ENCODE data around the gene PALD1. TPM values are rescaled to one million over a fixed set of nuclear protein-coding genes. Genes with fewer than 3 reads are reported as not detected.

PALD1 gene
- total and polyA plus RNA-seq, 12 donors, result 2.0 to 16.2 (median 7.4) TPM

DNA sequence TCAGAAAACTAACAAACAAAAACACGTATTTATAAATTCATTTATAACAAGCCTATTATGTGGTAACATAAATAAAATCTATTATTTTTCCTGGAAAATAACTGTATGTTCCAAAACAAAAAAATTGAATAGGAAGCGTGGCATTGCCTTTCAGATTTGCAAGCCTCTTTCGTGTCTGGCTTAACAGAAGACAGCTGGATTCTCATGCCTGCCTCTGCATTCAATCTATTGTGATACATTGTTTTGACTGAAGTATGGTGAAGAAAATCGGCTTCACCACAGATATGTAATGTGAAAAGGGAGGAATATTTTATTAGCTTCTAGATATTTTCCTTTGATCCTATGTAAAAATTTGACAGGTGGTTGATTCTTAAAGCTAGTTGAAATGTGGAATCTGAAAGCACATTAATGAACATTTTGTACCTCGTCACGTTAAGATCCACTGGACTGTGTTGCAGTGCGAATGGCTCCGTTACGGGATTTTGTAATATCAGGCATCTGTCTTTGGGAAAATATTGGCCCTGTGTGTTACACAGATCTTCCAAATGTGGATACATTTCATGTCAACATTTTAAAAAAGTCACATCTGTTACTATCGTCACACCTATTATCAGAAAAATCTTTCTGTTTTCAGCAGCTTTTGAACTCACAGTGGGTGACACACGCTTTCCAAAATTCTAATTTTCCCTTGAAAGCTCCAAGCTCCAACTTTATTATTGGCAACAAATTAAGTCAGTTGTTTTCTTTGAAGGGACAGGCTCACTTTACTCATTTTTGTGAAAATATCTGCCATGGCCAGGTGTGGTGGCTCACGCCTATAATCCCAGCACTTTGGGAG is 26.2 kb downstream of the PALD1 start:
- no peak for TF ChIP-seq POLR2A (IDR thresholded peaks at IDR 0.05)
- TF ChIP-seq, protein P1, sequence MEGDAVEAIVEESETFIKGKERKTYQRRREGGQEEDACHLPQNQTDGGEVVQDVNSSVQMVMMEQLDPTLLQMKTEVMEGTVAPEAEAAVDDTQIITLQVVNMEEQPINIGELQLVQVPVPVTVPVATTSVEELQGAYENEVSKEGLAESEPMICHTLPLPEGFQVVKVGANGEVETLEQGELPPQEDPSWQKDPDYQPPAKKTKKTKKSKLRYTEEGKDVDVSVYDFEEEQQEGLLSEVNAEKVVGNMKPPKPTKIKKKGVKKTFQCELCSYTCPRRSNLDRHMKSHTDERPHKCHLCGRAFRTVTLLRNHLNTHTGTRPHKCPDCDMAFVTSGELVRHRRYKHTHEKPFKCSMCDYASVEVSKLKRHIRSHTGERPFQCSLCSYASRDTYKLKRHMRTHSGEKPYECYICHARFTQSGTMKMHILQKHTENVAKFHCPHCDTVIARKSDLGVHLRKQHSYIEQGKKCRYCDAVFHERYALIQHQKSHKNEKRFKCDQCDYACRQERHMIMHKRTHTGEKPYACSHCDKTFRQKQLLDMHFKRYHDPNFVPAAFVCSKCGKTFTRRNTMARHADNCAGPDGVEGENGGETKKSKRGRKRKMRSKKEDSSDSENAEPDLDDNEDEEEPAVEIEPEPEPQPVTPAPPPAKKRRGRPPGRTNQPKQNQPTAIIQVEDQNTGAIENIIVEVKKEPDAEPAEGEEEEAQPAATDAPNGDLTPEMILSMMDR (IDR thresholded peaks at IDR 0.05), result no peak
- Histone ChIP-seq H3K27ac (no peak overlapping the region), H3K36me3 (replicated peaks in 1 of 2) (no peaks in the 10 kb centered on the region), H3K9me3 (replicated peaks in 1 of 3) (no peaks in the 10 kb centered on the region), H3K27me3 (no peaks in the 10 kb centered on the region), H3K4me3 (no peak overlapping the region), H3K4me1 (replicated peaks in 1 of 2) (peaks cover 0 to 20% of the 10 kb centered on the region in 2 donors)
- DNase-seq, result no peak
- 81 to 87% (median 84%) methylated on average over 12 of the region's 12 CpGs for WGBS, 4 donors
- intact Hi-C loops (cut with DNase I), result no loop called here

- Histone ChIP-seq H3K36me3 (replicated peaks in 1 of 2) (no peaks in the 10 kb centered on the region), H3K27me3 (no peaks in the 10 kb centered on the region), H3K4me3 (no peak overlapping the region), H3K4me1 (replicated peaks in 1 of 2) (peaks cover 11 to 26% of the 10 kb centered on the region in 2 donors), H3K27ac (peak overlapping the region in 1 of 5 donors; percentile 25), H3K9me3 (replicated peaks in 1 of 3) (no peaks in the 10 kb centered on the region)
- 75 to 83% (median 77%) methylated on average over 8 to 9 of the region's 9 CpGs for WGBS, 4 donors
- DNase-seq, result no peak
- intact Hi-C loops (cut with DNase I), result no loop called here
- TF ChIP-seq, protein P1 (IDR thresholded peaks at IDR 0.05), result no peak
- TF ChIP-seq POLR2A (IDR thresholded peaks at IDR 0.05), result no peak
Measured at GRCh38 chr10:70505908-70506307, 27.3 kb downstream of the PALD1 start.

GRCh38 chr10:70507966-70508365 is 29.4 kb downstream of the PALD1 start:
- TF ChIP-seq, protein P1 (IDR thresholded peaks at IDR 0.05), result no peak
- no peak for TF ChIP-seq POLR2A (IDR thresholded peaks at IDR 0.05)
- H3K36me3 ChIP-seq (replicated peaks in 1 of 2), result no peaks in the 10 kb centered on the region
- H3K9me3 ChIP-seq (replicated peaks in 1 of 3), result no peaks in the 10 kb centered on the region
- peaks cover 17 to 43% of the 10 kb centered on the region in 2 donors for H3K4me1 ChIP-seq (replicated peaks in 1 of 2)
- H3K4me3 ChIP-seq, result no peak overlapping the region
- H3K27ac ChIP-seq, result peak overlapping the region in 1 of 5 donors; percentile 82
- no peaks in the 10 kb centered on the region for H3K27me3 ChIP-seq
- DNase-seq, result no peak
- 81 to 89% (median 87%) methylated on average over 6 of the region's 6 CpGs for WGBS, 4 donors
- intact Hi-C loops (cut with DNase I), result no loop called here

DNA sequence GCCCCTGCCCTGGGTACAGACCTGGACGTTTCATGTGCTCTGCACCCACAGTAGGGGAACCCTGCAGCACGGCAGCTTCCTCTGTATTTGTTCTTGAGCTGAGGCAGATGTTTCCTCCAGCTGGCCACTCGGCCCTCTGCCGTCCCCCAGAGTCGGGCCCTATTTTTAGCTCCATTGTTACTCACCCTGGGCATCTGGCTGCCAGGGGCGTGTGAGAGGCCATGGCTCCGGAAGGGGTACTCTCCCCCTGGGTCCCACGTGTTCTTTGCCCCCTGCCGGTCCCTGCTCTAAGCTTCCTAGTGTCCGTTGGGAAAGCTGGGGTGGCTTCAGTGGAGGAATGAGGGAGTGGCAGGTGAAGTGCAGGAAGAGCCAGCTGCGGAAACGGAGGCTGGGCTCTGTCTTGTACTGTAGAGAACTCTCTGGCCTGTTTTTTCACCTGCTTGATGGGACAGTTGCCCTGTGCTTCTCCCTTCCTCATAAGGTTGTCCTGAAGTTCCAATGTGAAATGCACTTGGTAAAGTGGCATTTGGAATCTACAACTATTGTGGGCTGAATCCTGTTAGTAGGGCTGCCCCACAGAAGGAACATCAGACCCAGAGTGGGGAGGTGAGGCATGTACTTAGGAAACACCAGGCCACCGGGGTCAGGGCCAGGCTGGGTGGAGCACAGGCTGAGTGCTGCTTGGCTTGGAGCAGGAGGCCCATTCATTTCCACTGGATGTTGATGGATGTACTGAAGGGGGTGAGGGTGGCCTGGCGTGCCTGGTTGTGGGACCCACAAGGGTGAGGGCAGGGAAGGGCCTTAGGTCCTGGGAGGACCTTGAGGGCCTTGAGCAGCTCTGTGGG is 30.6 kb downstream of the PALD1 start:
- DNase-seq, result peak in 6 of 7 donors; percentile 36 to 75 (median 48)
- Histone ChIP-seq H3K27me3 (no peaks in the 10 kb centered on the region), H3K36me3 (replicated peaks in 1 of 2) (no peaks in the 10 kb centered on the region), H3K4me1 (replicated peaks in 1 of 2) (peaks cover 17 to 43% of the 10 kb centered on the region in 2 donors), H3K4me3 (no peak overlapping the region), H3K9me3 (replicated peaks in 1 of 3) (no peaks in the 10 kb centered on the region), H3K27ac (peak overlapping the region in 3 of 5 donors; percentile 38 to 82 (median 49))
- intact Hi-C loops (cut with DNase I), result no loop called here
- TF ChIP-seq, protein P1 (IDR thresholded peaks at IDR 0.05), result no peak
- TF ChIP-seq POLR2A (IDR thresholded peaks at IDR 0.05), result no peak
- 31 to 53% (median 47%) methylated on average over 11 to 14 of the region's 14 CpGs for WGBS, 4 donors

Data from adrenal gland (tissue), 12 donors.